GM12891 (cell line): ENCODE measurements around the gene TAS1R3.

Experiments used
- POLR2A ChIP-seq: IDR thresholded peaks from 2 replicates; pipeline ENCODE4 v1.6.1; 2011; ENCODE audit warnings: low read depth, low read length, control low read depth
- TAF1 ChIP-seq: IDR thresholded peaks from 2 replicates; pipeline ENCODE4 v1.6.1; 2011; ENCODE audit warnings: low read depth, low read length, control low read depth

DNA sequence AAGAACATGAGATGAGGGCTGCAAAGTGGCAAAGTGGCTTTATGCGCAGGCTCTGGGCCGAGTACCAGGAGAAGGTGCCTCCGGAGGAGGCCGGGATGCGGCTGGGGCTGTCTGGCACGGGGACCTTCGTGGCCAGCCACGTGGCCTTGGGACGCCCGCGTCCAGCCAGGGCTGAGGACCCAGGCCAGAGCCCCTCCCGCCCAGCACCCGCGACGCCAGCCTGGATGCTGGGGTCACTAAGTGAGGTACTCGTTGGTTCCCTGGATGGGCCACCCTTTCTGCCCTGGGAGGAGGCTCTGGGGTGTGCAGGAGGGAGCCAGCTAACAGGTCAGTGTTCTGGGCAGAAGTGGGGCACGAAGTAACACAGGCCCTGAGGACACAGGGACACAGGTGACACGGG, 38.2 kb upstream of the TAS1R3 start:
- no peak for TF ChIP-seq TAF1
- no peak for TF ChIP-seq POLR2A
